GM21528 (cell line): ENCODE results near the gene DDX10.
"Not testable (repeated sequence)": the region's sequence is repeated elsewhere in the genome, so short reads cannot be mapped to it uniquely, and the experiment has no call there.

ENCODE experiments used
- ATAC-seq: cut with Tn5 transposase; IDR thresholded peaks from one replicate; pipeline ENCODE4 v1.9.1; 2021; ENCODE audit warnings: mild to moderate bottlenecking, moderate library complexity; ENCODE audit not compliant: unreplicated experiment, low FRiP score

The DDX10 gene

GRCh38 chr11:108713076-108713790 is 48.4 kb downstream of the DDX10 start:
- ATAC-seq, result peak; percentile 46

GRCh38 chr11:108715239-108715638 is 50.4 kb downstream of the DDX10 start:
- no peak for ATAC-seq

- no peak for ATAC-seq
Measured at GRCh38 chr11:108718466-108718865, 53.6 kb downstream of the DDX10 start.

- no peak for ATAC-seq
Measured at GRCh38 chr11:108724974-108725689, 60.3 kb downstream of the DDX10 start.

GRCh38 chr11:108726077-108726800 is 61.4 kb downstream of the DDX10 start:
- ATAC-seq, result no peak

GRCh38 chr11:108727665-108728064 is 62.8 kb downstream of the DDX10 start:
- ATAC-seq, result no peak

GRCh38 chr11:108729227-108729871 is 64.5 kb downstream of the DDX10 start:
- ATAC-seq, result no peak

- ATAC-seq, result no peak
Measured at GRCh38 chr11:108732395-108732794, 67.5 kb downstream of the DDX10 start.

GRCh38 chr11:108733479-108734116 is 68.7 kb downstream of the DDX10 start:
- ATAC-seq, result peak; percentile 92

- no peak for ATAC-seq
Measured at GRCh38 chr11:108734283-108734682, 69.4 kb downstream of the DDX10 start.

GRCh38 chr11:108734956-108735559 is 70.2 kb downstream of the DDX10 start:
- ATAC-seq, result no peak

GRCh38 chr11:108740132-108740531 is 75.3 kb downstream of the DDX10 start:
- ATAC-seq, result not testable (repeated sequence)

GRCh38 chr11:108743851-108744250 is 79.0 kb downstream of the DDX10 start:
- ATAC-seq, result no peak

- ATAC-seq, result no peak
Measured at GRCh38 chr11:108748968-108749367, 84.1 kb downstream of the DDX10 start.

GRCh38 chr11:108751444-108751843 is 86.6 kb downstream of the DDX10 start:
- ATAC-seq, result no peak

GRCh38 chr11:108752297-108752751 is 87.5 kb downstream of the DDX10 start:
- no peak for ATAC-seq

- ATAC-seq, result no peak
Measured at GRCh38 chr11:108754901-108755625, 90.2 kb downstream of the DDX10 start.

GRCh38 chr11:108757630-108758029 is 92.8 kb downstream of the DDX10 start:
- no peak for ATAC-seq

- no peak for ATAC-seq
Measured at GRCh38 chr11:108758458-108758857, 93.6 kb downstream of the DDX10 start.
